ENCODE results near the gene MBD5.

DNA sequence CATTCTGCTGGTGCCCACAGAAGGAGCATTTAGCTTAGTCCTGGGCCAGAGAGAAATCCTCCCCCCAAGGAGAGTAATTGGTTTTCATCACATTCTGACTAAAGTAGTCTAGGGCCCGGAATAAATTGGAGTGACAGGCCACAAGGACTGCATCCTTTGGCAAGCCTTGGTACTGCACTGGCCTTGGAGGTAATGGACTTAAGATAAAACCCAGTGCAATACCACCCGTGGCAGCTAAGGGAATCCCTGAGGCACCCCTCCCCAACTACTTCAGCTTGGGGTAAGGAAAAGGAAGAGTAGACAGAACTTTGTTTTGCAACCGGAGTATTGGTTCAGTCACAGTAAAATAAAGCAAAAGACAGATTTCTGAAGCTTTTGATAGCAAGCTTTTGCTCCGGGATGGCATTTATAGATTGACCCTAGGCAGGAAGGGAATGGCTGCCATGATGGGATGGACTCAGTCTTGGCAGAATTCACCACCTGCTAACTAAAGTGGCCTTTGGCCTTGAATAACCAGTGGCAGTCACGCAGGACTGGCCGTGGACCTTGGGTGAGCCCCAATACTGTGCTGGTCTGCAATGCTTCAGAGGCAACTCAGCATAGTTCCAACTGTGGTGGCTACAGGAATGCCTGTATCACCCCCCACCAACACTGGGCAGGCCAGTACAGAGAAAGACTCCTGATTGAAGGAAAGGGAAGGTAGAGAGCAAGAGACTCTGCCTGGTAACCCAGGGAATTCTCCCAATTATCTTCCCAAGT lies 14.5 kb upstream of the MBD5 start:
- TF ChIP-seq, protein P1, sequence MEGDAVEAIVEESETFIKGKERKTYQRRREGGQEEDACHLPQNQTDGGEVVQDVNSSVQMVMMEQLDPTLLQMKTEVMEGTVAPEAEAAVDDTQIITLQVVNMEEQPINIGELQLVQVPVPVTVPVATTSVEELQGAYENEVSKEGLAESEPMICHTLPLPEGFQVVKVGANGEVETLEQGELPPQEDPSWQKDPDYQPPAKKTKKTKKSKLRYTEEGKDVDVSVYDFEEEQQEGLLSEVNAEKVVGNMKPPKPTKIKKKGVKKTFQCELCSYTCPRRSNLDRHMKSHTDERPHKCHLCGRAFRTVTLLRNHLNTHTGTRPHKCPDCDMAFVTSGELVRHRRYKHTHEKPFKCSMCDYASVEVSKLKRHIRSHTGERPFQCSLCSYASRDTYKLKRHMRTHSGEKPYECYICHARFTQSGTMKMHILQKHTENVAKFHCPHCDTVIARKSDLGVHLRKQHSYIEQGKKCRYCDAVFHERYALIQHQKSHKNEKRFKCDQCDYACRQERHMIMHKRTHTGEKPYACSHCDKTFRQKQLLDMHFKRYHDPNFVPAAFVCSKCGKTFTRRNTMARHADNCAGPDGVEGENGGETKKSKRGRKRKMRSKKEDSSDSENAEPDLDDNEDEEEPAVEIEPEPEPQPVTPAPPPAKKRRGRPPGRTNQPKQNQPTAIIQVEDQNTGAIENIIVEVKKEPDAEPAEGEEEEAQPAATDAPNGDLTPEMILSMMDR (IDR thresholded peaks at IDR 0.05) = no peak
- no peak for TF ChIP-seq POLR2A (IDR thresholded peaks at IDR 0.05)

Measured in thyroid gland (tissue), 4 donors.